NCI-H2107 (cell line): ENCODE results near the gene CYB5A.
A peak's percentile ranks its signal among the peaks of the same experiment; 100 is the strongest.
"Not testable (repeated sequence)": the region's sequence is repeated elsewhere in the genome, so short reads cannot be mapped to it uniquely, and the experiment has no call there.

Experiments used
- DNase-seq: peaks from one replicate; lab custom pipeline; 2025; lab: John Stamatoyannopoulos, UW

CYB5A gene, protein sequence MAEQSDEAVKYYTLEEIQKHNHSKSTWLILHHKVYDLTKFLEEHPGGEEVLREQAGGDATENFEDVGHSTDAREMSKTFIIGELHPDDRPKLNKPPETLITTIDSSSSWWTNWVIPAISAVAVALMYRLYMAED

DNA sequence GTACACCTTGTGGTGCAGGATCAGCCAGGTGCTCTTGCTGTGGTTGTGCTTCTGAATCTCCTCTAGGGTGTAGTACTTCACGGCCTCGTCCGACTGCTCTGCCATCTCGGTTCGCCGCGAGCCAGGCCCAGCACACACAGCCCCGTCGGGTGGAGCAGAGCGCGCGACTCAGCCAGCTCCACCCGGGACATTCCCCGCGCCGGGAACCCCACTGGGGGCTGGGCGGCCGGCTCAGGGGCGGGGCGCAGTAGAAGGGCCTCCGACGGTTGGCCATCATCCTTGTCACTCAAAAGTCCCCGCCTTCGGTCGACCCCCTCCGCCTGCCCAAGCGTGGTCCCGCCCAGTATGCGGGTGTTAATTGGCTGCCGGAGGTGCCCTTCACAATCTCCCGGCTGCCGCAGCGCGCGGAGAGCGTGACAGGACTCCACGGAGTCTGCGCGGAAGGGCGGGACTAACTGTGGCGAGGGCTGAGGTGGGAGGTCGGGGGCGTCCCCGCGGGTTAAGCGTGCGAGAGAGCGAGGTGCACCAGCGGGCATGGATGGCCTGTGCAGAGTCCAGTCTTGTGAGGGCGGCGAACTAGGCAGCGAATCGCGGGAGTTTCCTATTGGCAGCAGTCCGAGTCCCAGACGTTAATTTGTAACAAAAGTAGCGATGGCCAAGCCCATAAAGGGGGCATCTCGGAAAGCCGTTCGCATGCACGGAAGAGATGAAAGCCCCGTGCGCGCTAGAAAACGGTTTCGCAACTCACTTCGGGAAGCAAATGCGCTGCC, at the start of gene CYB5A:
TSS of gene CYB5A (minus strand) at position 193 of the 770 bp plus-strand sequence. CDS start at position 105, 88 bp downstream.
- DNase-seq = peak; percentile 93

DNA sequence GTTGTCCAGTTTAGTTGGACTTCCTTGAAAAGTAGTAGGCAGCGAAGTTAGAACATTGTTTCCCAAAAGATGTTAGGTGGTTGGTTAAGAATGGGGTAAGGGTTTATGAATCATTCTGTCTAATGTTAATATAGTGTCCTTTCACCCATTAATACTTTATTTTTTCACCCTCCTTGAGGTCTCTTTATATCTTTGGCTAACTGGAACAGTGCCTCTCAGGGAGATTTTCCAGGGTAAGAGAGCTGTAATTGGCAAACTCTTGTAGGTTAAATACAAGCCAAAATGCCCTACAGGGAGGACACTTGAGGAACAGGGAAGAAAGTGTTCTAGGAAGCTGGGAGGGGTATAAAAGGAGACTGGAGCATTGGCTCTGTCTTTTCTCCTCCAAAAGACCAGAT, 46.1 kb upstream of the CYB5A start:
- DNase-seq = no peak

DNA sequence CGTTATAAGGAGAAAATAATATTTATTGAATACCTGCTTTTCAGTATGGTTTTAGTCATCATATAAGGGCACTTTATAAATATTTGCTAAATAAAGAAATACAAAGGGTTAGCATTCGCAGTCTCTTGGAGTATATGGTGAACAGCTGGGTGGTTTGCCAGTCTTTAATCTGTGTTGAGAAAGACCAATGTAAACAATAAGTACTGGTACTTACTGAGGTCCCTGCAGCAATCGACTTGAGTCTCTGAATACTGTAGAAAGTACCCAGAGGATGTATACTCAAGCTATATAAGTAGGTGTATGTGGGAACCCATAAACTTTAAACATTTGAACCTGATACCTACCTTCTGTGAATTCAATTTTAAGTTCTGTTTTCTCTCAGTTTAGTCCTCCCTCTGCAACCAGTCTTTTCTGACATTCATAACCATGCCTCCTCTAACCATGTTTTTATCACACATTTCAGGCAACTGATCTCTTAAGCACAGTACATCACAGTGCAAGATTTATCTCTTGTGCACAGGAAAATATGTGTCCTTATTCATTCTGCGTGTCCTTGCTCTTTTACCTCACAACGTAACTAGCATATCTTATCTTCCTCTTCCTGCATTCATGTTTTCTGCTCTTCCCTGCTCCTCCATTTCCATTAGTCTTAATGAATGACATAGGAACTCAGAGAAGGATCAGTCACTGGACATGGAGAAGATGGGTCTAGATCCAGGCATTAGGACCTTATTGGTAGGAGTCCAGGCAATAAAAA, 45.6 kb upstream of the CYB5A start:
- no peak for DNase-seq

DNA sequence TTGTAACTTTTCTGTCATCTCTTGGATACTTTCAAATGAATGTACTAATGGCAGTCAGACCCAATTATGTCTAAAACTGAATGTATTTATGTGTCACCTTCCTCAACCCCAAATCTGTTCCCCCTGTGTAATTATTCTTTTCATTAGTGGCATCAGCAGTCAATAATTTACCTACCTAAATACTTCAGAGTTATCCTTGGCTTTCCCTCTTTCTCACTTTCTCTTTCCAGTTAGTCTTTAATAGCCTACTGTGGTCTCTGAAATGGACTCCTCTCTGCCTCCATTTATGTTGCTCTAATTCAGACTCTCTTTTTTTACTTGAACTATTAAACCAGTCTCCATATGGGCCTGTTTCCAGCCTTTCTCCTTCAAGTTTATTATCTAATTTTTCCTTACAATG, 44.9 kb upstream of the CYB5A start:
- no peak for DNase-seq

DNA sequence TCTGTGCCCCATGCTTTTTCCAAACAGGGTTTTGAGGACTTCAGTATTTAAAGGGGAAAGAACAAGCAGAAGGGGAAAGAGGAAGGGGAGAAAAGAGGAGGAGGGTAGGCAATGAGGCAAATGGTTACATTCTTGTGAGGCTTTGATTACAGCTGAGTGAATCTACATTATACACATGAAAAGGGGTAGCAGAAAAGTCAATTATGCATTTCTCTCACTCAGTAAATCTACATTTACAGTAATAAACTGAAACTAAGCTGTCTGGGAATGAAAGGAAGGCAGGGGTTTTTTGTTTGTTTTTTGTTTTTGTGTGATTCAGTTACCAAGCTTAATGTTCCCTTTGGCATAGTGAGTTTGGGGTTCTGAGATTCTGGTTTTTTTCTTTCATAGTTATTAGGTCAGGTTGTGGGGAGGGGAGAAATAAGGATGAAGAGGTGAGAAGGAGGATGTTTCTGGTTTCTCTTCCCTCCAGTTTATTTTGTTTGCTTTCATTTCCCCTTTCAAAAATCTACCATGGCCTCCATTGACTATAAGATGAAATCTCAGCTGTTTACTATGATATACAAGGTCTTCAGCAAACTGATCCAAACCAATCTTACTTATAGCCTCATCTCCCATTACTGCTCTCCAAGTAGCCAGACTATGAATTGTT, 42.6 kb upstream of the CYB5A start:
- DNase-seq = no peak

DNA sequence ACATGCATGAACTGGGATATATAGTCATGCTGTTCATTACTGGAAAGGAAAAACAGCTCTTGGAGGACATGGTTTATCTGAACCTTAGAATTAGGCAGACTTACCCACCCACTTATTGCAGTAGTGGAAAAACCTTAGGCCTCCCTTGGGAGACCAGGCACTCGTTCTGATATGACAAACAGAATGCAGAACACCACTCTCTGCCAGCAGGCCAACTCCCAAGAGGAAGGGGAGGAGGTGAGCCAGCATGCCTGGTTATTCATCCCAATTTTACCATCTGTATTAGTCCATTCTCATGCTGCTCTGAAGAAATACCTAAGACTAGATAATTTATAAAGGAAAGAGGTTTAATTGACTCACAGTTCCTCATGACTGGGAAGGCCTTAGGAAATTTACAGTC, 41.3 kb upstream of the CYB5A start:
- no peak for DNase-seq

DNA sequence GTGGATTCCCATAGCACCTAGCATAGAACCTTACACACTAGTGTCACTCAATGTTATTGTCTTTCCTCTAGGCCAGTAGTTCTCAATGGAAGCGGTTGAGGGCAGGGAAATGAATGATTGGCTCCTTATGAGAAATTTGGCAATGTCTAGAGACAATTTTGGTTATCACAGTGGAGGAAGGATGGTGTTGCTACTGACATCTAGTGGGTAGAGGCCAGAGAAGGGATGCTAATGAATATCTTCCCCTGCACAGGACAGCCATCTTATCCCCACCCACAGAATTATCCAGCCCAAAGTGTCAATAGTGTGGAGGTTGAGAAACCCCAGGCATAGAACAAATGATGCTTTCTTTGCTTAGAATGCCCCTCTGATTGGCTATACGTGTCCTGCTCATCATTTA, 39.6 kb upstream of the CYB5A start:
- peak; percentile 4 for DNase-seq

DNA sequence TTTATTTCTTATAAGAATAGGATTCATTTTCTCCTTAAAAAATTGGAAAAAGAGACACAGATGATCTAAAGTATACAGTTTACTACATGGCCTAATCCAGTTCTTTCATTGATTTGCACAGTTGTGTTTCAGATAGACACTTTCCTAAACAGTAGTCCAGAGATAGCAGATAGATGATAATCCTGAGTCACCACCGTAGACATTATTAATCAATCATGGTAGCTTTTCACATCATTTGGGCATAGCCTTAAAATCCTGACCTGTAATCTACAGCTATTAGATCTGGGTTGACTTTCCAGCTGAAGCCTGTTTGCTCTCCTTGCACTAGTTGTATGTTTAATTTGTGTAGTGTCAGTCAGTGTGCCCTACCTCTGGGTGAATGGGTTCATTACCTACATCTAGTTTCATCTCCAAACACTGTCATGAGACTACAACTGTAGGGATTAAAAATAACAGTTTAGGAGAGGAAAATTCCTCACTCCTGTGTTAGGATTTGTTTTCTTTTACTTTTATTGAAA, 38.0 kb upstream of the CYB5A start:
- DNase-seq = no peak

DNA sequence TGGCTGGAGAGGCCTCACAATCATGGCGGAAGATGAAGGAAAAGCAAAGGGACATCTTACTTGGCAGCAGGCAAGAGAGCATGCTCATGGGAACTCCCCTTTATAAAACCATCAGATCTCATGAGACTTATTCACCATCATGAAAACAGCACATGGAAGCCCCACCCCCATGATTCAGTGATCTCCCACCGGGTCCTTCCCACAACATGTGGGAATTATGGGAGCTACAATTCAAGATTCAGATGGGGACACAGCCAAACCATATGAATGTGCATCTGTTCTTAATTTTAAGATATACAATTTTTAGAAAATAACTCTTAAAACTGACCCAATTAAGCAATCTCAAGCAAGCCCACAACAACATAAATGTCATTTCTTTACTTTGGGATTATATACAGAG, 36.4 kb upstream of the CYB5A start:
- DNase-seq = no peak

DNA sequence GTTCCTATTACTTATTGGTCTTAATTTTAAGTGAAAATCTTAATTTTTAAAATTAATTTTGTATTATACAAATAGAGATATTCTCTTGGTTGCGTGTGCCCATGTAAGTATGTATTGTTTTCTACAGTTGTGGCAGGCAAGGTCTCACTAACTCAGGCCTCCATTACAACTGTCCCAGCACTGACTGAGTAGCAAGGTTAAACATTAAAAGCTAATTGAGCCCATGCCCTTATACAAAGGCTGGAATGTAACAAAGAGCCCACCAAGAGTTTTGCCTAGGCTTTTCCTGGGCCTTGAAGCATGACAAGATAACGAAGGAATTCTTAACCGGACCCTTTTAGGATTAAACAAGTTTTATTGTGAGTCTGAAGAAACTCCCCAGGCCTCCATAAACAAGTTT, 35.0 kb upstream of the CYB5A start:
- DNase-seq = not testable (repeated sequence)

DNA sequence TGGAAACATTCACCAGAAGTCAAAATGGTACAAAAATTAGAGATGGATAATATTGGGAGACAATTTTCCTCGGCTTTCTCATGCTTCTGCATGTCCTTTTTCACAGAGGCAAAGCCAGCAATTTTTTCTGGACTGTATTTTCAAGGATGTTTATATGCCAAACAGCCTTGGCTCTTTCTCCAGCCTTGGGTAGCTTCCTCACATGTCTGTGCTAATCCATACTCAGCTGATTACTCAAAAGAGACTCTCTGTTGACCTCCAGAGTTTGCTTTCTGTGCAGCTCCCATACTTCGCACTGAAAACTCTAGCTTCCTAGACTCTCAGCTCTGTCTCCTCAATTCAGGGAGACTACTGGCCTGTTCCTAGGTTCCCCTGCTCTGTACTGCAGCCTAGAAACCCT, 34.5 kb upstream of the CYB5A start:
- no peak for DNase-seq

DNA sequence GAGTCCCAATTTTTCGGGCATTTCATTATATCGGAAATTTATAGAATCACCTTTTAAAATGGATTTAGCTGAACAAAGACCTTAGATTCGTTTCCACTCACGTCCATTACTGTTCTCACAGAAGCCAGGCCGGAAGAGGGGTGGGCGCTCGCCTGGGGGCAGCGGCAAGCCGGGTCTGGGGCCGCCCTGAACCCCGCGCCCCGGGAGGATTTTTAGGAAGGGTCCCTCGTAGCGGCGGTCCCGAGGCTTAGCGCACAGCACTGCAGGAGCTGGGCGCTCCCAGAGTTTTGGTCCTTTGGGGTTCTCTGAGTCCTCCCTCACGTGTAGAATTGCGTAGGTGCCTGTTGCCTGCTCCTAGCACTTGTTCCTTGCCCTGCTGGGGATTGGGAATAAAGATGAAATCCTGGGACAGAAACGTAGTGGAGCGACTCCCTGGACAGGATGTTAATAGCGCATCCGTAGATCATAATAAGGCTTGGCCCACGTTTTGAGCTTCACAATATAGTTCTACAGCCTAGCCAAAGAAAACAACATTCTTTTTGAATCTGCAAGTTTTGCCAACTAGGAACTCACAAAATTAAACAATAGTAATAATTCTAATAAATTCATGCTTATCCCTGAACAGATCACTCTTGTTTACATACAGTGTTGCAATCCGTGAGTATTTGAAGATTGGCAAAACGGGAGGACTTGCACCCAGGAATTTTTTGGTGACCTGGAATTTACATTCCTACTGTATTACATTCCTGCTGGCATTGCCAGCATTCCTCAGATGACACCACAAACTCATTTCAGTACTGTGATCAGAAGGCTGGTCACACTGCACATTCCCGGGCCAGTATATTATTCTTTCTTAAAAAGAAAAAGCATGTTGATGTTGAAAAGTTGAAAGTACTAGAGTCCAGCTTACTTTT, 24.8 kb upstream of the CYB5A start:
- no peak for DNase-seq

DNA sequence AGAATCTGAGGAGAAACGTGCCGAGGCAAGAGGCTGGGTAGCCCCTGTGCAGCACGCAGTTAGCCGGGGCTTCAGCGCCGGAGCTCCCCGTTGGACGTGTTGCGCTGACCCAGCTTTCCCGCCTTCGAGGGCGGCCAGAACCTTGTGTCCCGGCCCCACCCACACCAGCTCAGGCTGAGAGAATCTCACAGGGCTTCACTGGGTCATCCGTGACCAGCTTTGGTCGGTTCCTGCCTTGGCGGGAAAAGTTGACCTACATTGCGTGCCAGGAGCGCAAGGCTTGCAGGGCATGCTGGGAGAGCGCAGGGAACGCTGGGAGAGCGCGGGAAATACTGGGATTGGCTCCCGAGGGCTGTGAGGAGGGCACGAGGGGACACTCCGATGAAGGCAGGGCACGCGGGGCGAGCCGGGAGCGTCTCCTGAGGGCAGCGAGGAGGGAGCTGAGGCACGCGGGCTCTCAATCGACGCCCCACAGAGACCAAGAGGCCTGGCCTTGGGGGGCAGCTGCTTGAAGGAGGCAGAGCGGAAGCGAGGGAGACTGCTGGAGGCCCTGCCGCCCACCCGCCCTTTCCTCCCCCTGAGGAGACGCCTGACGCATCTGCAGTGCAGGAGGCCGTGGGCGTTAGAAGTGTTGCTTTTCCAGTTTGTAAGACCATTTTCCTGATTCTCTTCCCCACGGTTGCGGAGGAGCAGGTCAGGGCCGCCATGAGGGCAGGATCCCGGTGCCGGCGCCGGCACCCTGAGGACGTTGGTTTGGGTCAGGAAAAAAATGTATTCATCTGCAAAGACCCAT, 23.9 kb upstream of the CYB5A start, which contains the start of gene C18orf63:
TSS of gene C18orf63 (plus strand) at position 376 of the 793 bp plus-strand sequence. CDS start 2,027 bp downstream, outside the sequence.
- no peak for DNase-seq

DNA sequence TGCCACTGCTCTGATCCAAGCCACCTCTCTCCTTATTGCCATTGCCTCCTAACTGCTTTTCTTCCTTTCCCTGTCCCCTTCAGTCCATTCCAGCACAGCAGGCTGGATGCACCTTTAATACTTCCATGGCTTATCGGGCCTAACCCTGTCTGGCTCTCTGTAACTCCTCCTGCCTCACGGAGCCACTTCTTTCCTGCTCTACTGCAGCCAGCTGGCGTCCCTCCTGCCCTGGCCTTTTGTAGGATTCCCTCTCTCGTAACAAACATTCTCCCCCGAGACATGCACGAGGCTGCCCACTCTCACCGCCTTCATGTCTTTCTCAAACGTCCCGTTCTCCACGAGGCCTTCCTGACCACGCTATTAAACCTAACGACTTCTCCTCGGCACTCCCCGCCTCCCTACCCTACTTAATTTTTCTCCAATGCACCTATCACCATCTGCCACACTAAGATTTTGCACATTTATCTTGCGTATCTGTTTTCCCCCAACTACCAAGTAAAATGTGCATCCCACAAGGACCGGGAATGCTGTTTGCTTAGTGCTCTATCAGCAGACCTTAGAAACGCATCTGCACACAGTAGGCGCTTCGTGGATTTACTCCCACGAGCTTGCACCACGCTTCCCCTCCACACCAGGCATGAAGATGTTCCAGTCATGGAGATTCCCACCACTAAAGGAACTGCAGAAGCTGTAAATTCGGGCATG, 23.1 kb upstream of the CYB5A start:
- no peak for DNase-seq

DNA sequence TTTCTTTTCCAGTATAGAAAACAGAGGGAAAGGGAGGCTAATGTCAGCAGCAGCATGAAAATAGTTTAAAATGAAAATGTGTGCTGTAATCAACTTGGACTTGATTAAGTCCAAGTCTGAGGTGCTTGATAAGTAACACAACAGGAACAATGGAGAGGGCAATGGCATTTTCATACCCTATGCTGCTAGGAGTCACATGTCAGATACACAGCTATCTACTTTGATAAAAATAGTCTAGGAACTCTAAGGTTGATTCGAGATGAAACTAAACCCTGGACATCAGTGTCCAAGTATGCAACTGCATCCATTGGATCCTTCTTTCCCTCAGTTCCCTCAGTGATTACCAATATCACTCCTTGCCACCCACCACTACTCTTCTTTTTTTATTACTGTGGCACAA, 19.2 kb upstream of the CYB5A start:
- no peak for DNase-seq

DNA sequence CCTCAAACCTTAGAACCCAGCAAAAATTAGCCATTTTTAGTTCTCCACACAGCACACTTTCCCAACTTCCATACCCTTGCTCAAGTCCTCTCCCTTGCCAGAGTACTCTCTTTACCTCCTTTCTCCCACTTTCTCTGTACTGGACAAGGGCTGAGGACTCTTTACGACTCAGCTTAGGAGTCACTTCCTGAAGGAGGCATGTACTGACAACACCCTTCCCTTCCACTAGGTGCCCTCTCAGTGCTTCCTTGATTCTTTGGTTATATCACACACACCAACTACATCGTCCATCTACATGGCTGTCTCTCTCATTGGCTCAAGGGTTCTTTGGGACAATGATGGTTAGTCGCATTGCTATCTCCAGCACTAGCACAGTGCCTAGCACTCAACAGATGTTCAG, 18.6 kb upstream of the CYB5A start:
- DNase-seq = no peak

DNA sequence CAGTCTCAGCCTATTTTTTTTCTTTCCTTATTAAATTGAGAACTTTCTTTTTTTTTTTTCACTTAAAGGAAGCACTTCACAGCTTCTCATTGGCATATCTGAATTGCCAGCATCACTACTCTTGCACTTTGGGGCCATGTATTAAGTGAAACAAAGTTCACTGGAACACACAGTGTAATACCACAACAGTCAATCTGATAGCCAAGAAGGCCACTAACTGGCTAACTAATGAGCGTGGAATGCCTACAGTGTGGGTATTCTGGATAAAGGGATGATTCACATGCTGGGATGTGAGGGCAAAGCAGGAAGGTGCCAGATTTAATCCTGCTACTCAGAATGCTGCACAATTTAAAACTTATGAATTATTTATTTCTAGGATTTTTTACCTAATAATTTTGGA, 12.2 kb upstream of the CYB5A start:
- no peak for DNase-seq

DNA sequence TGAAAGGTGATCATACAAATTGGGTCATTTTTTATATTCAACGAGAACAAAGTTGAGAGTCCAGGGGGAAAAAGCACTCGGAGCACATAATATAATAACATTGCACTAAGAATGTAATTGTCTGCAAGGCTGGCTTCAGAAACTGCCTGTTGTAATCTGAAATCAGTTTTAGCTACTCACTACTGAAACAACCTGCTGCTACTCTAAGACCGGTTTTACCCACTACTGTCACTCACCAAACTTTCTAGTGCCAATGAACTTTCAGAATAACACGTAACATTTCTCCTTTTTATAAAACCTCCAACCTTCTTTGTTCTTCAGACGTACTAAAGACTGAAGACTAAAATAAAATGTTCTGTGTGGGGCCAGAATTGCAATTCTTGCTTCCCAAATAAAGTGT, 11.5 kb upstream of the CYB5A start:
- no peak for DNase-seq

DNA sequence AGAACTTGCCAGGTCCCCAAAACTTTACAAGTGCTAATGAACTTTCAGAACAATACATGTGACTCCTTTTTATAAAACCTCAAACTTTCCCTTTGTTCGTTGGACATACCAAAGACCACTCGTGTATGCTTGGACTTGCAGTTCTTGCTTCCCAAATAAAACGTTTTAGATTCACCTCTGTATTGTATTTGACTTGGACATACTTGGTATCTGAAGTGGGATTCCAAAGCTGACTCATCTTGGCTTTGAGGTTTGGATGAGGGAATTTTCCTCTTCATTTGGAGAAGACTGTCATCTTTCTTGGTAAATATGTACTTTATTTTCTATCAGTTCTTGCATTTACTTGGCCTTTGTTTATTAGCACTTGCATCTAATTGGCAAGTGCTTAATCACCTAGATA, 8.0 kb upstream of the CYB5A start:
- no peak for DNase-seq

DNA sequence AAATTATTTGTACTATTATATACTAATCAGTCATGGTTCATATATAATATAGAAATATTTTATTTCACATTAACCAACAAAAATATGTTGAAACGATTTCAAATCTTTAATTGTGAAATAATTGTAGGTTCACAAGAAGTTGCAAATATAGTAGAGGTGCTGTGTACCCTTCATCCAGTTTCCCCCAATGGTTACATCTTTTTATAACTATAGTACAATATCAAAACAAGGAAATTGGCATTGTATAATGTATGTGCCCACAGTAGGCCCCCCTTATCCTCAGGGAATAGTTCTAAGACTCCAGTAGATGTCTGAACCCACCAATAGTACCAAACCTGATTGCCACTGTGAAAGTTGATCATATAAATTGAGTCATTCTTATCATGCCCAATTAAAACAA, 7.4 kb upstream of the CYB5A start:
- no peak for DNase-seq
